Stimulated activated CD8-positive, alpha-beta memory T cell treated with anti-CD3 and anti-CD28 coated beads, Interleukin-12 subunit alpha, Interleukin-12 subunit beta, amount 100 ng/mL, for 4 hours (primary cell): Measurements from ENCODE around the gene ANKRD13B.
"Not testable (repeated sequence)": the region's sequence is repeated elsewhere in the genome, so short reads cannot be mapped to it uniquely, and the experiment has no call there.

Experiments
- DNase-seq: peaks from one replicate; pipeline ENCODE4 v3.0.0-alpha.2; 2020; ENCODE audit warnings: low read depth

The ANKRD13B gene

GRCh38 chr17:29642171-29642611 lies 49.3 kb downstream of the ANKRD13B start:
- DNase-seq = no peak

DNA sequence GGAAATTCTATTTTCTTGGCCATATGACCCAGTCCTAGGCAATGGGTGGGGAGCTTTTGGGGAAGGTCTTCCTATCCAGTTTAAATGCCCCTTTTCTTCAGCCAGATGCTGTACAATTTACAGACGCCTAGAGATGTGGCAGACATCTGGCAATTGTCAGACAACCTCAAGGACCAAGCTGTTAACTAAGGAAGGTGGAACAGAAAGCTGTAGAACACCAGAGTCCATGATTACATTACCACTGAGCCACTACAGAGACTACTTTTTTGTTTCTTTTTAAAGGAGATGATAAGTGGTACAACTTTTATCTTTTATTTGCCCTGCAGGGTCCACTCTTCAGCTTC lies 50.9 kb downstream of the ANKRD13B start:
- DNase-seq = no peak

GRCh38 chr17:29645515-29646051 lies 52.7 kb downstream of the ANKRD13B start:
- no peak for DNase-seq

- DNase-seq = no peak
These were observed 55.1 kb downstream of the ANKRD13B start for GRCh38 chr17:29648005-29648404.

GRCh38 chr17:29649359-29649758 lies 56.4 kb downstream of the ANKRD13B start:
- no peak for DNase-seq

DNA sequence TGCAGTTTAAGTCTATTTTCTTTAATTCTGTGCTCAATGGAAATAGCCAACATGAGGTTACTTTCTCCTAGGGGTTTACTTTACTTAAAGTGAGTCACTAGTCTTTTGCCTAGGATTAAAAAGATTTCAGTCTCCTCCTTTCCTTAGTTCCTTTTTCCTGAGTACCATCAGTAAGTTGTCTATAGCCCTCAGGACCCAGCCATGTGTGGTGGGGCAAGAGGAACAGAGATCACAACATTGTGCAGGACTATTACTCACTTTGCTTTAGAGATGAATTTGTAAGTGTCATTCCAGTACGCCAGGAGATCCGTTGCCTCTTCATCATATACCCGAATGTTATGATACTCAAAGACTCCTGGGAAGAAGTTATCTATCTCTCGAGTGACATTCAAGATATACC lies 57.5 kb downstream of the ANKRD13B start:
- no peak for DNase-seq

- DNase-seq = not testable (repeated sequence)
These were observed 59.0 kb downstream of the ANKRD13B start for GRCh38 chr17:29651913-29652312.

DNA sequence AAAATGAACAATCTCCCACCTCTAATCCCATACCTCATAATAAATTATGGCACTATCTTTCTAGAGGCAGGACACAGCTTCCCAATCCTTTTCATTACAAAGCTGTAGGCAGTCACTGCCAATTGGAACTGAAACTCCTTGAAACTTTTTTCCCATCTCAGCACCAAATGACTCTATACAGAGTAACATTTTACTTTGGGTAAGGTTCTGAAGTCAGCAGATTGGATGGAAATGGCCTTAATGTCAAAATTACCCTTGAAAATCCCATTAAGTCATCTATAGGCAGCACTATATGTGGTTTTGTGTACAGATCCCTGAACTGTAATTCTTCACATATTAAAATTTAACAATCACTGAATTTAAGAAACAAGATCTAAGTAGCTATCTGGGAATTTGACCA lies 60.0 kb downstream of the ANKRD13B start:
- no peak for DNase-seq

DNA sequence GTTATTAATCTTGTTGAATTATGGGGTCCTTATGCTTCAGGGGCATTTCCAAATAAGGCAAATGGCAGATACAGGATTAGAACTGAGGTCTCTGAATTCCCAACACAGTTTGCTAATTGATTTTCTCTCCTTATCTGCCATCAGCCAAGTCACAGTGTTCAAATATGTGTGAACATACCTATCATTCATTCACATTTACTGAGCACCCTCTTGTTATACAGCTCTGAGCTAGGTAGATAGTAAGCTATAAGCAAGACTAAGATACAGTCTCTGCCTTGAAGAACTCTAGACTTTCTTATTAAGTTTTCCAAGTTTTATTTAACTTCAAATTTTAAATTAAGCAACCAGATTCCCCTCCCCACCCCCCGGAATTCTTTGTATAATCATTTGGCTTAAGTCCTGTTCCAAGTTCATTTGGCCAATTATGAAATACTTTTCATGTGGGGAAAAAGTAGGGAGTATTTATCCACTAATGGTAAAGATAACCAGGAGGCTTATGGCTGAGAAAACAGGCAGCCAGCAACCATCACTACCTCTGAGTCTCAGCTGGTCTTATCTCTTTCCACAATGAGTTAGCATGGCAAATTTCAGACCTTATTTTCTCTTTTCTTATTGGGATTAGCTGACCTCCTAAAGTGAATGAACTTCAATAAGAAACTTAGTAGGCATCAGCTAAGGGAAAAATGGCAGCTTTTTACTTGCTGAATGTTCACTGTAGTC lies 61.2 kb downstream of the ANKRD13B start:
- DNase-seq = no peak

GRCh38 chr17:29655323-29655722 lies 62.4 kb downstream of the ANKRD13B start:
- DNase-seq = no peak

GRCh38 chr17:29659155-29659554 lies 66.2 kb downstream of the ANKRD13B start:
- DNase-seq = no peak

- DNase-seq = no peak
These were observed 68.3 kb downstream of the ANKRD13B start for GRCh38 chr17:29661213-29661612.

DNA sequence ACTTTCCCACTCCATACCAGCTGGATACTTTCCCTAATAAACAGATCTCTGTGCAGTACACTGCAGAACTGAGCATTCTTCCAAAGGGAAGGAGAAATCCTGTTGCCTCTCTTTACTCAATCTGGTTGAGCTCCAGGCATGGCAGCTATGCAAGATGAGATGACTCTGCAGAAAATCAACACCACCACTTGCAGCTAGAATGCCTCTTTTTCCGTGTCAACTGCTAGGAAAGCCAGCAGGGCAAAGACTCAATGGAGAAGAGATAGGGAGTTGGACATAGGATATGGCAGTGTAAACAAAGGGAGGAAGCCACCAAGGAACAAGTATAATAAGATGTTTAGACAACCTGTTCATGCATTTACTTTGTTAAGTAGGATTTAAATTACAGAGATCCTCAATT lies 70.2 kb downstream of the ANKRD13B start:
- no peak for DNase-seq
